ENCODE results near the gene EPB42.
"Not testable (repeated sequence)": the region's sequence is repeated elsewhere in the genome, so short reads cannot be mapped to it uniquely, and the experiment has no call there.

Gene EPB42

GRCh38 chr15:43212299-43212698 lies 8.5 kb downstream of the EPB42 start:
- no peak for DNase-seq (ENCODE audit: low spot score)

- DNase-seq (ENCODE audit: low spot score) = no peak
Measured at GRCh38 chr15:43211224-43211735, 9.5 kb downstream of the EPB42 start.

GRCh38 chr15:43210807-43211206 lies 10.0 kb downstream of the EPB42 start:
- DNase-seq (ENCODE audit: low spot score) = no peak

DNA sequence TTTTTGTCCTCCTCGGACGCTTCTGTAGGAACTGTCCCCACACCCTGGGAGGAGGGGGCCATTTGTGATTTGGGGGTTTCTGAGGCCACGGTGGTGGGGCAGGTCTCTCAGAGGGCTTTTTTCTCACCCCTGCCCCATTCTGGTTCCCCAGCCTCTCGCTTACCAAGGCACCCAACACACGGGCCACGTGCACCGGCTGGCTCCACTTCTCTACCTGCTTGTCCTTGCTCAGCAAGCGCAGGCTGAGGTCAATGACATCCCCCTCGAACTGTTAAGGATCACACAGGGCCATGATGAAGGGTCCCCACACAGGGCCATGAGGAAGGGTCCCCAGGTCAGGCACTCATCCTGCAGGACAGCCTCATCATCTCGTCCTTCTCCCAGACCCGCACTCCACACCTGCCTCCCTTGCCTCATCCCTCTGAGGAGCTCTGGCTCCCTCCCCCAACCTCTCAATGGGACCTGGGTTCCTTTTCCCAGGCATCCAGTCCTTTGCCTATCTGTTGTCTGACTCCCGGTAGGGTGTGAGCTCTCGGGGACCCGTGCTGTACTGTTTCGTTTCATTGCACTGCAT lies 10.6 kb downstream of the EPB42 start:
- DNase-seq (ENCODE audit: low spot score) = no peak

DNA sequence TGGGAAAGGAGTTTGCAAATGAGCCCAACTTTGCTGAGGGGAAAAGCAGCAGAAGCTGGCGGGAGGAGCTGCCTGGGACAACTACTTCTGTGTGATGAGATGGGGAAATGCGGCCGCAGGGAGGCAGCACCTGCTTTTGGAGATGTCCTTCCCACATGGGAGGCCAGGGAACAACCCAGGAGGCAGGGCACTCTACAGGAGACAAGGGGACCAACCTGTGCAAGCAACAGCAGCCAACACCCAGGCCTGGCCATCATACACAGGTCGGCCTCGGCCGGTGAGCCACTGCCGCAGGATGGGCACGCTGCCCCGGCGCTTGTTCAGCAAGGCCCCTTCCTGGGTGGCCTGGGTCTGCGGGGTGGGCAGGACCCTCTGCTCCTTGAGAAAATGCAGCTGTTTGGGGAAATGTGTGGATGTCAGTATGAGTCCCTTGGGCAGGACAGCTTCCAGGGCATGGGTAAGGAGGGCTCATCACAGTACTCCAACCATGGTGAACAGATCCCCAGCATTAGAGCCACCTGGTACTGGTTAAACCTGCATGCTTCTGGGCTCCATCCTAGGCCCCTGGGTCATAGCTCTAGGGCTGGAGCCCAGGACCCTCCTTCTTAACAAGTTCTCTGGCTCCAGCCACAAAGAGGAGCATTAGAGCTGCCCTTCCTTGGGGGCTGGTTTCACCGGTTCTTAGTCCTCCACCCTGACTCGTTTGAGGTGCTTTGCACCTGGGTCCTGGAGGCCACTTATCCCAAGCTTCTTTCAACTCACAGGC lies 11.6 kb downstream of the EPB42 start:
- DNase-seq (ENCODE audit: low spot score) = no peak

- no peak for DNase-seq (ENCODE audit: low spot score)
Measured at GRCh38 chr15:43208052-43209002, 12.5 kb downstream of the EPB42 start.

DNA sequence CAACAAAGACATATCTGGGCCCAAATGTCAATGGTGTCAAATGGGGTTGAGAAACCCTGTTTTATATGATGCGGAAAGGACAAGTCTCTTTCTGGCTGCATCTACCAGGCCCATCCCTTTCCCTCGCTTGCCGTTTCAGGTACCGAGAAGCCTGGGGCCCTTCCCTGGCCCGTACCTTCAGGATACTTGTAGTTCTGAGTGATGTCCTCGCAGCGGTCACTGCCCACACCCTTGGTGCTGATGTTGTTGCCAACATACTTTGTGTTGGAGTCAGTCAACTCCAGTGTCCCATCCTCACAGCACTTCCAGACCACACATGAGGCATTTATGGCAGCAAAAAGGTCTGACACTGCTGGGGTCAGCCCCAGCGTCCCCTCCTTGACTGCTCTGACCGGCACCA lies 13.8 kb downstream of the EPB42 start:
- no peak for DNase-seq (ENCODE audit: low spot score)

DNA sequence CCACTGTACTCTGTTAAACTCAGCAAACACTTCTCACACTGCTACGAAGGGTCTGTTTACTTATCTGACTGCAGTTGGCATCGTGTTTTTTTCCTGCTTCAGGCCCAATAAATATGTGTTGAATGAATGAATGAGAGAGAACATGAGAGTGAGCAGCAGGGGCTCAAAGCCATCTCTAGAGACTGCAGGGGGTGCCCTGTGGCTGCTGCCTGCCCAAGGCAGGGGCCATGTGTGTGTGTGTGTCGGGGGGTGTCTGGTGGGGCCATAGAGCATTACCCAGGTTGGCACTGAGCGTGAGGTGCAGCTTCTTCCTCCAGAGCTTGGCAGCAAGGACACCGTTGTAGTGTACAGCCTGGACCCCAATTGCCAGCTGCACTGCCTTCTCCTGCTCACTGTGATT lies 14.8 kb downstream of the EPB42 start:
- DNase-seq (ENCODE audit: low spot score) = no peak

GRCh38 chr15:43204016-43204901 lies 16.6 kb downstream of the EPB42 start:
- peak; percentile 45 for DNase-seq (ENCODE audit: low spot score)

GRCh38 chr15:43199945-43200488 lies 20.8 kb downstream of the EPB42 start:
- DNase-seq (ENCODE audit: low spot score) = no peak

DNA sequence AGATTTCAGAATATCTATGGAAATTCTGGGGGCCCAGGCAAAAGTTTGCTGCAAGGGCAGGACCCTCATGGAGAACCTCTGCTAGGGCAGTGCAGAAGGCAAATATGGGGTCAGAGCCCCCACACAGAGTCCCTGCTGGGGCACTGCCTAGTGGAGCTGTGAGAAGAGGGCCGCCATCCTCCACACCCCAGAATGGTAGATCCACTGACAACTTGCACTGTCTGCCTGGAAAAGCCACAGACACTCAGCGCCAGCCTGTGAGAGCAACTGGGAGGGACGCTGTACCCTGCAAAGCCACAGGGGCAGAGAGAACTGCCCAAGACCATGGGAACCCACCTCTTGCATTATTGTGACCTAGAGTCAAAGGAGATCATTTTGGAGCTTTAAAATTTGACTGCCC lies 21.8 kb downstream of the EPB42 start:
- no peak for DNase-seq (ENCODE audit: low spot score)

GRCh38 chr15:43198556-43198955 lies 22.3 kb downstream of the EPB42 start:
- DNase-seq (ENCODE audit: low spot score) = not testable (repeated sequence)

DNA sequence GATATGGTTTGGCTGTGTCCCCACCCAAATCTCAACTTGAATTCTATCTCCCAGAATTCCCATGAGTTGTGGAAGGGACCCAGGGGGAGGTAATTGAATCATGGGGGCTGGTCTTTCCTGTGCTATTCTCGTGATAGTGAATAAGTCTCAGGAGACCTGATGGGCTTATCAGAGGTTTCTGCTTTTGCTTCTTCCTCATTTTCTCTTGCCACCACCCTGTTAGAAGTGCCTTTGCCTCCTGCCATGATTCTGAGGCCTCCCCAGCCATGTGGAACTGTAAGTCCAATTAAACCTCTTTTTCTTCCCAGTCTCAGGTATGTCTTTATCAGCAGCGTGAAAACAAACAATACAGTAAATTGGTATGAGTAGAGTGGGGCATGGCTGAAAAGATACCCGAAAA lies 23.0 kb downstream of the EPB42 start:
- not testable (repeated sequence) for DNase-seq (ENCODE audit: low spot score)

GRCh38 chr15:43196760-43197548 lies 23.9 kb downstream of the EPB42 start:
- no peak for DNase-seq (ENCODE audit: low spot score)

GRCh38 chr15:43194795-43195194 lies 26.0 kb downstream of the EPB42 start:
- DNase-seq (ENCODE audit: low spot score) = no peak

DNA sequence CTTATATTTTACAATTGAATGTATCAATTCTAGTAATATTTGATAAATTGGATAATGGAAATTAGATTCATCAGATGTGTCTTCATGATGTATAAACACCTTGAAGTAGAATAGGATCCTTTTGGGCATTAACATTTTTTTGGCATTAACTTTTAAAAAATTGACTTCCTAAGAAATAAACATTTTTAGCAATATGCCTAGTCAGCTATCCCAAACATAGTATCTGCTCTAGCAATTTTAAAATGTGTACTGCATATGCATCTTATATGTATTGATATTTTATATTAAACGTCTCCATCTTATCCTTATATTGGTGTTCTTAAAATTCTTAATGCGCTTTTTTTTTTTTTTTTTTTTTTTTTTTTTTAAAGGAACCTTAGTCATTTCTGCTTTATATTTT lies 27.1 kb downstream of the EPB42 start:
- DNase-seq (ENCODE audit: low spot score) = no peak

GRCh38 chr15:43190178-43190577 lies 30.6 kb downstream of the EPB42 start:
- no peak for DNase-seq (ENCODE audit: low spot score)

GRCh38 chr15:43189296-43189695 lies 31.5 kb downstream of the EPB42 start:
- no peak for DNase-seq (ENCODE audit: low spot score)

GRCh38 chr15:43187544-43188155 lies 33.2 kb downstream of the EPB42 start:
- peak; percentile 47 for DNase-seq (ENCODE audit: low spot score)

- DNase-seq (ENCODE audit: low spot score) = no peak
Measured at GRCh38 chr15:43186003-43186353, 34.8 kb downstream of the EPB42 start.

All from Ammon's horn (tissue), 1 donor.